HL-60/S4 treated with retinoic acid at 250 ng/mL for 4 days and 3 days (cell line): ENCODE data around the gene LASP1NB.
"Not testable (repeated sequence)": the region's sequence is repeated elsewhere in the genome, so short reads cannot be mapped to it uniquely, and the experiment has no call there.

Experiments used
- in situ Hi-C: fragments of 300-500 bp; cut with MboI; formaldehyde crosslinking; loops from 2 replicates; pipeline ENCODE4 v1.7.0; 2022; ENCODE audit warnings: low sequenced_read_pairs

Gene LASP1NB

DNA sequence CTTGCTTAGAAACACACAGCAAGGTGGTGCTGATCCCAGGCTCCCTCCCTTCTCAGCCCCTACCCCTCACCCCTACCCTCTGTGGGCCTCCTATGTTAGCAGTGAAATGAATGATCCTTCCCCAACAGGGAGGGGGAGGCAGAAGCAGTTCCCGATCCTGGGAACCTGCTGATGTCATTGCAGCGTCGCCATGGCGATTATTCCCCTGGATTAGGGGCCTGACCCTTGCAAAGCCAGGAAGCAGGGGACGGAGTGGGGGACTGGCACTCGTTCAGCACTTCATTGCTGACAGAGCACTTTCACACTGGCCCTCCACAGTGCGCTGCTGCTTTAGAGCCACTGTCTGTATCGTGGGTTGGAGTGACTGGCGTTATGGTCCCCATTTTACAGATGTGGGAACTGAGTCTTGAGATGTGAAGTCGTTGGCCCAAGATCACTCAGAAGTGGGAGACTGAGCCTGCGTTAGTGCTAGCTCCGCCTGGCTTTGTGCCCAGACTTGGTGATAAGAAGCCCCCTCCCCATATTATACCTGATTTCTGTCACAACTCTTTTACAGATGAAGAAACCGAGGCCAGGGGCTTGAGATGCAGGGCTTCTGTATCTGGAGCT lies 29.0 kb upstream of the LASP1NB start:
- in situ Hi-C loops = no loop called here

DNA sequence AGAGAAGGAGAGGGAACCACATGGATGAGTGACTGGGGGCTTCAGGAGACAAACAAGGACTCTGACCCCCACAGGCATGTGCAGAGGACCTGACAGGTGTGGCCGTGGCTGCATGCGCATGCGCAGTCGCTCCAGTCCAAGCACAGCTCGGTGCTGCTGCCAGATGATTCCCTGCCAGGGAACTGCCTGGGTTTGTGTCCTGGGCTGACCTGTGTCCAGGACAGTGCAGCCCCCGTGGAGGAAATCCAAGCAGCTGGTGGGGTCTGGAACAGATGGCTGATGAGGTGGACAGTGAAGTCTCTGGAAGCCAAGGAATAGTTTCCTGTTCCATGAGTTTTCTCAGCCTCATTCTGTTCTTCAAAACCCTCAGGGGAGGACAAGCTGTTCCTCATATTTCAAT lies 28.2 kb upstream of the LASP1NB start:
- in situ Hi-C loops = no loop called here

DNA sequence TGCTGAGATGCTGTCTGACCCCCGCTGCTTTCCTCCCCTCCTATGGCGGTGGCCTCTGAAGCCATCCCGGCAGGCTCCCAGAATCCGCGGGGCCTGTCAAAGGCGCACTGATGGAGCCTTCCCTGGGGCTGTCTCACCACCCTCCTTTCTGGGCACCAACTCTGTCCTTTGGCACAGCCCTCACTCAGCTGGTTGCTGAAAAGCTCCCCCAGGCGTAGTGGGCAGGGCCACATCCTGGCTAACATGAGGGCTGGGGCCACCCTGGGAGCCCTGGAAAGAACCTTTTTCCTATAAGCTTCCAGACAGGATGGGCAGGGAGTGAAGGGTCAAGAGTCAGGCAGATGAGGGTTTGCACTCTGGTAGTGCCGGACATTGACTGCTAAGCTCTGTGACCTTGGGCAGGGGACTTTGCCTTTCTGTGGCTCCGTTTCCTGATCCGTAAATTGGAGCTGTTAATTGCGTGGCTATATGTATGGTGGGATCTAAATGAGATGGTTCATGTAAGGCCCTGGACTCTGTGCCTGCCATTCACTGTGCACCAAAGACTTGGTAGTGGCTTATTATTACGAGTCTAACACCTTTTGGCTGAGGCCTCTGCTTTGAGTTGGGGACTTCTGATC lies 27.6 kb upstream of the LASP1NB start:
- in situ Hi-C loops = no loop called here

DNA sequence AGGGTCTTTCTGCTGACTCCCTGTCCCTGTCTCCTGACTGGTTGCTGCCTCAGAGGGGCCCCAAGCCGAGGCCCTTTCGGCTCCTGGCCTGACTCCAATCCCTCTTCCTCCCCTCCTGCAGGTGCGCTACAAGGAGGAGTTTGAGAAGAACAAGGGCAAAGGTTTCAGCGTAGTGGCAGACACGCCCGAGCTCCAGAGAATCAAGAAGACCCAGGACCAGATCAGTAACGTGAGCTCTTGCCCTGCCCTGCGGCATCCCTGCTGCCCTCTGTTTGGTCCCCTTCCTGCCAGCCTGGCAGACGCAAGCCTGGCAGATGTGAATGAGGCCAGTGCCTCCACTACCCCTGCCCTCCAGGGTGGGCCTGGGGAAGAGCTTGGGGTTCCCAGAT lies 27.1 kb upstream of the LASP1NB start:
- in situ Hi-C loops = no loop called here

DNA sequence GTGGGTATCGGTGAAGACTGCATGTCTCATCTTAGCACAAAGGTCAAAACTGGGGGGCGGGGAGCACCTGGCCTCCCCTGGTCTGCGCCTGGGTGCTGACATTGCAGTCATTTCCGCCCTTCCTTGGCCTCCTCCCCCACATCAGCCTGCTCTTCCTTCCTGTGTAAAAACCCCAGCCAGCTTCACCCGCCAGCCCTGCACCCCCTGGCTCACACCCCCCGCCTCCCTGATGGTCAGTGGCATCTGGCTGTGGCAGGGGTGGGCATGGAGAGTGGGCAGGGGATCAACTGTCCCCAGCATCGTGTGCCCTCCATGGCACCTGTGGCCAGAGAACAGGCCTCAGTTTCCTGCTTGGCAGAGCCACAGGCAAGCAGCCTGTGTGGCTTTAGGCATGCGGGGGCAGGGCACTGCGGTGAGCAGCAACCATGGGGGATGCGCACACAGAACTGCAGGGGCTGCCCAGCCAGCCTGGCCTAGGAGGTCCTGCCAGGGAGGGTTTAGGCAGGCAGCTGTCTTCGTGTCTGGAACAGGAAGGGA lies 26.5 kb upstream of the LASP1NB start:
- in situ Hi-C loops = no loop called here

DNA sequence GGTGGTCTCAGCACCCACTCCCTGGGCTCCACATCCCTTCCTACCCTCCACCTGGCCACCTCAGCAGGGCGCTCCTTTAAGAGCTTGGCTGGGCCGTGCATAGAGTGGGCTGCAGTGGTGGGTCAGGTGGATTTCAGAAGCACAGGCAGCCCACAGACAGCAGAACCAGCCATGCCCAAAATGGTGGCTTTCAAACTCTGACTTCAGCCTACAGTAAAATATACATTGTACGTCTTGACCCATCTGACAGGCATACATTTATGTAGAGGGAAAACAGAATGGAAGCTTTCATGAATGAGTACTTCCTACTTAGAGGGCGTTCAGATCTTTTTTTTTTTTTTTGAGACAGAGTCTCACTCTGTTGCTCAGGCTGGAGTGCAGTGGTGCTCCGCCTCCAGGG lies 26.0 kb upstream of the LASP1NB start:
- in situ Hi-C loops = no loop called here

DNA sequence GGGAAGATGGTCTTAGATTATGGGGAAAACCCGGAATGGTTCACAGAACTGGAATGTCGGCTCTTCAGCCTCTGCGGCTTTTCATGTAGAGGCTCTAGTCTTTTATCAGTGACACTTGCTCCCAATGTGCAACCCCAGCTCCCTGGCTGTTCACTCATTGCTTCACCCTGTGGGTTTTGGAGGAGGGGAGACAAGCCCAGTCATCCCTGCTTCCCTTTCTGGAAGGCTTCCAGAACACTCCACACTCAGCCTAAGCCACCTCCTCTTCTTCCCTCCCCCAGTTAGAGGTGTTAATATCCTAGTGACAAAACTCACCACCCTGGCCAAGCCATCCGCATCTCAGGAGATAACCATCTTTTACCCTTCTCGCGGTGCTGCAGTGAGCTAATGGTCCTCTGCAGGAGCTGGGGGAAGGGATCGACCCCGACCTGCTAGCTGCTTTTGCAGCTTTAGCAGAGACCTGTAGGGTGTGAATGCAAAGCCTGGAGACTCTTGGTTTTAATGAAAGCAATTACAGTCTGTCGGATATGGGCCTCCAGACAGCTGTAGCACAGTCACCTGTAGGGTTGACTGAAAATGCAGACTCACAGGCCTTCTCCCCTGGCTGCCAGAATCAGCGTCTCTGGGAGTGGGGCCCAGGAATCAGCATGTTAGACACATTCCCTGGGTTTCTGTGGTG lies 24.3 kb upstream of the LASP1NB start:
- in situ Hi-C loops = no loop called here

DNA sequence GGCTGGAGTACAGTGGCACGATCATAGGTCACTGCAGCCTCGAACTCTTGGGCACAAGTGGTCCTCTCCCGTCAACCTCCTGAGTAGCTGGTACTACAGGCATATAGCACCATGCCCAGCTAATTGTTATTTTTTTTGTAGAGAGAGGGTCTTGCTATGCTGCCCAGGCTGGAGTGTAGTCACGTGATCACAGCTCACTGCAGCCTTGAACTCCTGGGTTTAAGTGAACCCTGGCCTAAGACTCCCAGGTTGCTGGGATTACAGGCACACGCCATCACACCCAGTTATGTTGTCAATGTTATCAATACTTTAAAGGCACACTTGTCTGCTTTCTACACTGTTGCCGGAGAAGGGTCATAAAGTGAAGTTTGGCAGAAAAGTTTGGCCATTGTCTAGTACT lies 22.0 kb upstream of the LASP1NB start:
- in situ Hi-C loops = no loop called here

DNA sequence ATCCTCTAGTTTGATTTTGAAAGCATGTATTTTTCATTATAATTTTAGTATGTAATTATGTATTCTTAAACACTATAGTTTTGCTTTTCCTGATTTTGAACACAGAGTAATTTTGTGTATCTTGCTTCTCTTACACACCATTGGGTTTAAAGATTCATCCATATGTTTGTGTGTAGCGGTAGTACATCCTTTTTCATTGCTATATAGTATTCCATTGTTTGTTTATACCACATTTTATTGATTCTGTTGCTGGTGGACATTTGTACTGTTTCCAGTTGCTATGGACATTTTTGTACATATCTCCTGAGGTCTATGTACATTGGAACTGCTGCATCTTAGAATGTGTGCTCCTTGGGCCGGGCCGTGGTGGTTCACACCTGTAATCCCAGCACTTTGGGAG lies 20.5 kb upstream of the LASP1NB start:
- in situ Hi-C loops = no loop called here

DNA sequence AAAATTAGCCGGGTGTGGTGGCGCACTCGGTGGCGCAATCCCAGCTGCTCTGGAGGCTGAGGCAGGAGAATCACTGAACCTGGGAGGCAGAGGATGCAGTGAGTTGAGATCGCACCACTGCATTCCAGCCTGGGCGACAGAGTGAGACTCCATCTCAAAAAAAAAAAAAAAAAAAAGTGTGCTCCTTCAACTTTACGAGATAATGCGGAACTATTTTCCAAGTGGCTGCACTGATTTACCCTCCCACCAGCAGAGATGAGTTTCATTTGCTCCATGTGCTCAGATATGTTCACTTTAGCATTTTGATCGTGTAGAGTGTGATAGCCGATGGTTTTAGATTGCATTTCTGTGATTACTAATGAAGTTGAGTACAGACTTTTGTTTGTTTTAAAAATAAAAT lies 20.0 kb upstream of the LASP1NB start:
- in situ Hi-C loops = no loop called here

DNA sequence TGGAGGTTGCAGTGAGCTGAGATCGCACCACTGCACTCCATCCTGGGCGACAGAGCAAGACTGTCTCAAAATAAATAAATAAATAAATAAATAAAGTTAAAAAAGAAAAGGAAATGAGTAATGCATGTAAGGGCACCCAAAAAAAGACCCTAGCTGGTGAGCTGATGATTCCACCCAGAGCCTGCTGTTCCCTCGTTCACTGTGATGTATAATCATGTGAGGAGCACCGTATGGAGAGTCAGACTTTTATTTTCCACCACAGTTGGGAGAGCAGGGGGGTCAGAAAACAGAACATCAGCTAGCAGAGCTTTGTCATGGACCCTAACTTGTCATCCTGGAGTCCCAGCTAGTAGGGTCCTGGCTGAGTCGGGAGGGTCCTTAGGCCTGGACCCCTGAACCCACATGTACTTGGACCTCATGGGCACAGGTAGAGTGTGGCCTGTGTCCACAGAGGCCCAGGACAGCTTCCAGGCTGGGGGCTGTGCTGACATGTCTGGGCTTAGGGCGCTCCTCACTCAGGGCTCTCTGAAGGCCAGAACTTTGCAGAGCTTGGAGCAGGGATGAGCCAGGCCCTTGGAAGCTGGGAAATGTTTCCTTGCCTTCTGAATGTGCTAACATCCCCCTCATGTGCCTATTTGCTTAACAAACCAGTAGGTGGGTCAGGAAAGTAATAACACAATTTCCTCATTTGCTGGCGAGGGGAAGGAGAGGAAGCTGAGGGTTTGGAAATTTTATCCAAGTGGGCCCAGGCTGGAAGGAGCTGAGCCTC lies 18.8 kb upstream of the LASP1NB start:
- in situ Hi-C loops = no loop called here

DNA sequence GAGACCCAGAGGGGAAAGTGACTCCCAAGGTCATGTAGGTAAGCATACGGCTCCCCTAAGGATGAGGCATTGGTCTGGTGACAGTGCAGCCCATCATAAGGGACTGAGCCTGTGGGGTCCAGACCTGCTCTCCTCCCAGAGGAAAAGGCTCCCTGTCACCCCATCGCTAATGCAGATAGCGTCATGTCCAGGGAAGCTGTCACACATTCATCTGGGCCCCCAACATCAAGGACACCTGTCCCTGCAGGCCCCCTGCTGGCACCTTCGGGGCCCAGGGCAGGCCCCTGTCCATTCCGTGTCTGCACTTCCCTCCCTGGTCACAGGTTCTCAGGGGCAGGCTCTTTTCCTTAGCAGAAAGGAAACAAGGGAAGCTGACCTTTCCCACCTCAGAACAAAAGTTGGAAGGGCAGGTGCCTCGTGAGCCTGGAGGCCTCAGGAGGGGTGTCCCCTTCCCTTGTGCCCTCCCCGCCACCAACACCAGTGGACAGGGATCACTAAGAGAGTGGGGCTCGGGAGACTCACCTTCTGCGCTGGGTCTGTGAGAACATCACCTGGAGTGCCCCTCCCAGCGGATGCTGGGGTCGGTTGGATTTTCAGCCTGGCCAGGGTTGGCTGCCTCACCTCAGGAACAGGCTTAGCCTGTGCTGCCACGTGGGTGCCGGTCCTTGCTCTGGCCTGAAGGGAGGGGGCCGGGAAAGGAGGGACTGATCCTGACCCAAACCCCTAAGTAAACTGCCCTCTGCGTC lies 17.3 kb upstream of the LASP1NB start:
- in situ Hi-C loops = no loop called here

DNA sequence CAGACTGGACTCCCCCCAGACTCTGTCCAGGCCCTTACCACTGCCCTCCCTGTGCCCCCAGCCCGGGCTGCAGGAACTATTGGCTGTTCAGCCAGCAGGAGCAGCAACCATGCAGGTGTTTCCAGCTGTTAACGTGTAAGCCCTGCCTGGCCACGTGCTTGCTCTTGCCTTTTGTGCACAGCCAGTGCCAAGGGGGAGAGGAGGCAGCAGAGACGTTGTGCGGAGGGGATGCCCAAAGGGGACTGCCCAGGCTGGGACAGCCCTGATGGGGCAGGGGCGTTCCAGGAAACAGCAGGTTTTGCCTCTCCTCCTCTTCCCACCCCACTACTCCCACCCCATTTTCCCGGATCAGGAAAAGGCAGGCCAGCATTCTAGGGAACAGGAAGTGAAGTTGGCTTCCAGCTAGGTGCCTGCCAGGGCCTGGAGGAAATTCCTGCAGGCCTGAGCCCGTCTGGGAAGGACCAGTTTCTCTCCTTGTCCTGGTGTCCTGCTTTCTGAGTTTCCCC lies 16.7 kb upstream of the LASP1NB start:
- in situ Hi-C loops = no loop called here

DNA sequence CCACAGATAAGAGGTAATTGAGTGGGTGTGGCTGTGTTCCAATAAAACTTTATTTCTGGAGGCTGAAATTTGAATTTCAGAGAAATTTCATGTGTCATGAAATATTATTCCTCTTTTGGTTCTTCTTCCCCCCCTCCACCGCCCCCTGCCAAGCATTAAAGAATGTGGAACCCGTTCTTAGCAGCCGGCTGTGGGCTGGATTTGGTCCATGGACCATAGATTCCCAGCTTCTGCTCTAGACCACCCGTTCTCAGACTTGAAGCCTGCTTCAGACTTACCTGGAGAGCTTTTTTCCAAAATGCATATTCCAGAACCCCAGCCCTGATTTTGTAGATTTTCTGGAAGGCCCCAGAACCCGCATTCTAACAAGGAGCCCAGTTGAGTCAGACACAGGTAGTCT lies 15.1 kb upstream of the LASP1NB start:
- in situ Hi-C loops = no loop called here

DNA sequence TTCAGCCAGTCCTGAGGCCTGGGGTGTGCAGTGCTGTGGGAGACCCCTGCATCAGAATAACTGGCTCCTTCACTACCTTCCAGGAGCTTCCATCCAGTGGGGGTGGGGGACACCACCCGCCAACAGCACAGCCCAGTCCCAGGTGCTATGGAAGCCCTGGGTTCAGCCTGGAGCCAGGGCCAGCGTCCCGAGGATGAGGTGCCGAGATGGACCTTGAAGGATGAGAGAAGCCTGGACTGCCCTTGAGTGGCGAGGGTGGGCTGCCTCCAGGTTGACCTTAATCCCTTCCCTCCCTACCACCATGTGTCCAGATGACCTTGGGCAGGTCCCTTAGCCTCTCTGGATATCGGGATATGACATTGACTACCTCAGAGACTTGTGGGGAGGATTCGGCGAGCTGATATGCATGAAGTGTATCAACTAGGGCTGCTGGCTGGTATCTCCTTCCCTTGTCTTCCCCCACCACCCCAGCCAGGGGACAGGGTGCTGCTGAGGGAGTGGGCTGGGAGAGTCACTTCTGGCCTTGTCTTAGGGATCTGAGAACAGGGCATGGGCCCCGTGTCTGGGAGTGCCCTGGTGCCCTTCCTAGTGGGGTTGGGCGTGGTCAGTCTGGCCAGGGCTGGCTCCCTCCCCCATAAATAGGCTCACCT lies 14.2 kb upstream of the LASP1NB start:
- in situ Hi-C loops = no loop called here

DNA sequence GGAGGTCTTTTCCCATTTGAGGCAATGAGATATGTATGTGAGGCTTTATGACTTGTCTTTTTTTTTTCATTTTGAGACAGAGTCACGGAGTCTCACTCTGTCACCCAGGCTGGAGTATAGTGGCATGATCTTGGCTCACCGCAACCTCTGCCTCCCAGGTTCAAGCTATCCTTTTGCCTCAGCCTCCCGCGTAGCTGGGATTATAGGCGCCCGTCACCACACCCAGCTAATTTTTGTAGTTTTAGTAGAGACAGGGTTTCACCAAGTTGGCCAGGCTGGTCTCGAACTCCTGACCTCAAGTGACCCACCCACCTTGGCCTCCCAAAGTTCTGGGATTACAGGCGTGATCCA lies 13.7 kb upstream of the LASP1NB start:
- in situ Hi-C loops = not testable (repeated sequence)

DNA sequence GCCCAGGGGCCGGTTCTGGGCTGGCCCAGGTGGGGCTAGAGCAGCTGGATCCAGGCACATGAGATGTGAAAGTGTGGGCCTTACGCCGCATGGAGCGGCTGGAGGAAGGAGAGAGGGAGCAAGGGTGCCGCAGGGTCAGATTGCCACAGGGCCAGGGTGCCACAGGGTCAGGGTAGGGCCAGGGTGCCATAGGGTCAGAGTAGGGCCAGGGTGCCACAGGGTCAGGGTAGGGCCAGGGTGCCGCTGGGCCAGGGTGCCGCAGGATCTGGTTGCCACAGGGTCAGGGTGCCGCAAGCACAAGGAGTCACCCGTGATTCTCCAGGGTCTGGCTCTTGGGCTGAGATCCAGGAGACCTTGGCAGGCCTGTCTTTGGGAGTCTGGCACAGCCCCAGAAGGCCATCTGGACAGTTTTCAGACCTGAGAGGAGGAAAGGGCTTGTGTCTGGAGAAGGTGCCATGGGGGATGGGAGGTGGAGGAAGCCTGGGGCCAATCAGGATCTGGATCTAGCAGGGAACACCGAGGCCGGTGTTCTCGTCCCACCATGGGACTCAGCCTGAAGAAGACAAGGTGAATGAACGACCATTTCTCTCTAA lies 13.1 kb upstream of the LASP1NB start:
- in situ Hi-C loops = no loop called here

DNA sequence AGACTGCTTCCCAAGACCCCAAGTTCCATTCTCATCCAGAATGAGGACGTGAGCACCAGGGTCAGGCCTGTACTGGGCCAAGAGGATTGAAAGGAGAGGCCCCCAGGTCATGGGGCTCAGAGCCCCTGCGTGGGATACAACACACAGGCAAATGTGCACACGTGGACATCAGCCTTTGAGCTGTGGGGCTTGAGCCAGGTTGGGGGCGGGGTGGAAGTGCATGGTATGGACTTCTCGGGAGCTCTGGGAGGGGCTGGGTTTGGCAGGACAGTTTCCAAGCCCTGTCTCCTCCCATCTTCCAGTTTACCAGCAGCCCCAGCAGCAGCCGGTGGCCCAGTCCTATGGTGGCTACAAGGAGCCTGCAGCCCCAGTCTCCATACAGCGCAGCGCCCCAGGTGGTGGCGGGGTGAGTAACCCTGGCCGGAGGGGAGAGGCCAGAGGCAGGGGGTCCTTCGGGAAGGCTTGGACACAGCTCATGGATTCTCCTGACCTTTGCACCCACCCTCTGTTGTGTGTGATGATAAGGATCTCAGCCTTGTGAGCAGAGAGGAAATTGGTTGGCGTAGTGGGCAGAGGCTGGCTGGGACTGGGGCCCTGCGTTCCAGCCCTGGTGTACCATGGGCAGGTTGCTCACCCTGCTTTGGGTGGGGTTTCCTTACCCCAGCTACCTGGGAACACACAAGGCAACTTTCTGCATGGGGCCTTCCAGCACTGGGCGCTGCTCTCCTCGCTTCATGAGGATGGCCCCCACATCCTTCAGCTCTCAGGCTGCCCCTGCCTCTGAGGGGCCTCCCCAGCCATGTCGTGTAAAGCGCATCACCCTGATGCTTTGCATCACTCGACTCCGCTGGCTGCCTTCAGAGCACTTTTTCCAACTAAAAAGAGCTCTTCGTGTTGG lies 10.4 kb upstream of the LASP1NB start:
- in situ Hi-C loops = no loop called here

DNA sequence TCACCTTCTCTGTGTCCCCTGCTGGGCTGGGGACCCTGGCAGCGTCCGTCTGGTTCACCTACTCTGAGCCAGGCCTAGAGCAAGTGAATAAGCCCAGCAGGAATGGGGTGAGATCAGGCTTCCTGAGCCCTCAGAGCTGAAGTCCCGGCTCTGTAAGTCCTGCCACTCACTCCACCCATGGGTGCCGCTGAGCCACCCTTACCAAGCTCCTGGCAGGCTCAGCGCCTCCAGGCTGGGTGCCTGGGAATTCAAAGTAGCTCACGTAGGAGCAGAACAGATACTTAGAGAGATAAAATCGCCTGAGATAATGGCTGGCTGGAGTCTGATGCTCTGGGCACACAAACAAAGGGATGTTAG lies 9.8 kb upstream of the LASP1NB start:
- in situ Hi-C loops = no loop called here
